Thoracic aorta (tissue), 2 donors: ENCODE data around the gene PCARE. TPM values are rescaled to one million over a fixed set of nuclear protein-coding genes. Genes with fewer than 3 reads are reported as not detected.

Experiments used
- ATAC-seq: fragments of 150-250 bp; one replicate; pipeline ENCODE4 v1.8.0; 2017; ENCODE audit warnings: low read depth; ENCODE audit not compliant: insufficient number of reproducible peaks, low FRiP score
- DNase-seq: peaks from one replicate; pipeline ENCODE4 v3.0.0-alpha.2; 2020; ENCODE audit warnings: low spot score
- H3K27ac ChIP-seq, 2 donors: fragments of 200-600 bp; sonication (generic); 1 replicate in 1 of 2; 2 replicates in 1 of 2; pipeline ENCODE4 v1.5.1; 2016; ENCODE audit warnings: mild to moderate bottlenecking in 2 of 2, moderate library complexity in 2 of 2
- H3K27me3 ChIP-seq: fragments of 200-600 bp; sonication (generic); replicated peaks from 2 replicates; pipeline ENCODE4 v1.6.0; 2016; ENCODE audit warnings: mild to moderate bottlenecking; ENCODE audit not compliant: insufficient read depth
- H3K36me3 ChIP-seq: fragments of 200-600 bp; sonication (generic); one replicate; pipeline ENCODE4 v1.5.1; 2016
- H3K4me1 ChIP-seq, 2 donors: fragments of 200-600 bp; sonication (generic); 1 replicate in 1 of 2; 2 replicates in 1 of 2; pipeline versions ENCODE4 v1.5.1 to v1.6.0; 2016; ENCODE audit warnings: low read depth in 2 of 2, mild to moderate bottlenecking in 1 of 2; ENCODE audit not compliant: control insufficient read depth in 1 of 2
- H3K4me3 ChIP-seq: fragments of 200-600 bp; sonication (generic); 2 replicates; pipeline ENCODE4 v1.5.1; 2016; ENCODE audit warnings: mild to moderate bottlenecking
- H3K9me3 ChIP-seq: fragments of 200-600 bp; sonication (generic); 2 replicates; pipeline ENCODE4 v1.5.1; 2016
- CTCF ChIP-seq: fragments of 200-600 bp; sonication (generic); IDR thresholded peaks from one replicate; pipeline ENCODE4 v1.5.1; 2019; ENCODE audit warnings: antibody characterized with exemption
- total RNA-seq, 2 donors: library from RNA; depleted of rRNA; stranded (reverse); fragments of >200 nt; gene quantifications; one replicate each; pipeline versions ENCODE4 v1.1.0 to v1.2.3, GENCODE V29; 2016

The PCARE gene
- total RNA-seq, 2 donors from 2014 or later: not detected

GRCh38 chr2:29022679-29023078 is 51.6 kb downstream of the PCARE start:
- Histone ChIP-seq H3K27me3 (no peaks in the 10 kb centered on the region), H3K4me3 (no peak overlapping the region), H3K27ac (no peak overlapping the region), H3K36me3 (no peaks in the 10 kb centered on the region), H3K4me1 (no peaks in the 10 kb centered on the region), H3K9me3 (no peaks in the 10 kb centered on the region)
- DNase-seq (no peak), ATAC-seq (no peak)
- no peak for TF ChIP-seq CTCF

- TF ChIP-seq CTCF: no peak
- ATAC-seq (no peak), DNase-seq (no peak)
- Histone ChIP-seq H3K27ac (no peak overlapping the region), H3K4me1 (no peaks in the 10 kb centered on the region), H3K36me3 (no peaks in the 10 kb centered on the region), H3K27me3 (no peaks in the 10 kb centered on the region), H3K9me3 (no peaks in the 10 kb centered on the region), H3K4me3 (no peak overlapping the region)
These were observed 52.4 kb downstream of the PCARE start for GRCh38 chr2:29021886-29022285.

- H3K36me3 ChIP-seq: no peaks in the 10 kb centered on the region
- no peak overlapping the region for H3K27ac ChIP-seq
- no peaks in the 10 kb centered on the region for H3K9me3 ChIP-seq
These were observed 56.4 kb downstream of the PCARE start for GRCh38 chr2:29017716-29018435.

GRCh38 chr2:29016504-29016903 is 57.8 kb downstream of the PCARE start:
- Histone ChIP-seq H3K27ac (peak overlapping the region in 1 of 2 donors; percentile 18), H3K27me3 (no peaks in the 10 kb centered on the region), H3K9me3 (no peaks in the 10 kb centered on the region), H3K4me3 (no peak overlapping the region), H3K4me1 (peaks cover 0 to 15% of the 10 kb centered on the region in 2 donors), H3K36me3 (no peaks in the 10 kb centered on the region)
- no peak for ATAC-seq
- DNase-seq: no peak
- TF ChIP-seq CTCF: no peak

More at GRCh38 chr2:29017716-29018435, 56.4 kb downstream of the PCARE start:
- Histone ChIP-seq H3K4me3 (no peak overlapping the region), H3K27me3 (no peaks in the 10 kb centered on the region), H3K4me1 (peaks cover 0 to 2% of the 10 kb centered on the region in 2 donors)
- ATAC-seq: no peak
- no peak for TF ChIP-seq CTCF
- DNase-seq: no peak

- H3K36me3 ChIP-seq: no peaks in the 10 kb centered on the region
- TF ChIP-seq CTCF: no peak
- H3K27me3 ChIP-seq: no peaks in the 10 kb centered on the region
- no peaks in the 10 kb centered on the region for H3K9me3 ChIP-seq
- DNase-seq (no peak), ATAC-seq (no peak)
- no peak overlapping the region for H3K4me3 ChIP-seq
- peaks cover 0 to 19% of the 10 kb centered on the region in 2 donors for H3K4me1 ChIP-seq
- H3K27ac ChIP-seq: no peak overlapping the region
These were observed 58.4 kb downstream of the PCARE start for GRCh38 chr2:29015701-29016470.
